ENCODE results near the gene MILR1.
A peak's percentile ranks its signal among the peaks of the same experiment; 100 is the strongest.

- peak; percentile 79 for TF ChIP-seq CTCF (IDR thresholded peaks at IDR 0.05)
- no peak for TF ChIP-seq ZFX (IDR thresholded peaks at IDR 0.05; ENCODE audit: borderline replicate concordance)
These were observed 58.5 kb downstream of the MILR1 start for GRCh38 chr17:64507413-64507782.
